Right lobe of liver (tissue), 6 donors: ENCODE results near the gene ITGB3BP. TPM values are rescaled to one million over a fixed set of nuclear protein-coding genes. Genes with fewer than 3 reads are reported as not detected.

Experiments
- ATAC-seq, 4 donors: fragments of 200-7000 bp; cut with Tn5 transposase; one replicate each; pipeline ENCODE4 v1.9.1; 2020; ENCODE audit warnings: mild to moderate bottlenecking in 4 of 4, moderate library complexity in 4 of 4
- DNase-seq, 3 donors: peaks; one replicate each; pipeline ENCODE4 v3.0.0-alpha.2; 2020
- H3K27ac ChIP-seq, 3 donors: fragments of 200-600 bp; one replicate each; pipeline ENCODE4 v1.8.0; 2022
- H3K27me3 ChIP-seq, 2 donors: fragments of 200-600 bp; one replicate each; pipeline ENCODE4 v1.8.0; 2022
- H3K36me3 ChIP-seq, 4 donors: fragments of 200-600 bp; sonication (generic) in 1 of 4; one replicate each; pipeline versions ENCODE4 v1.5.1 to v1.8.0; 2017 to 2022; ENCODE audit warnings: control low read depth in 1 of 4
- H3K4me1 ChIP-seq, 4 donors: fragments of 200-600 bp; sonication (generic) in 1 of 4; one replicate each; pipeline versions ENCODE4 v1.5.1 to v1.8.0; 2017 to 2022; ENCODE audit warnings: control low read depth in 1 of 4
- H3K4me3 ChIP-seq, 3 donors: fragments of 200-600 bp; one replicate each; pipeline ENCODE4 v1.8.0; 2022
- H3K9me3 ChIP-seq, 4 donors: fragments of 200-600 bp; sonication (generic) in 1 of 4; one replicate each; pipeline versions ENCODE4 v1.5.1 to v1.8.0; 2017 to 2022; ENCODE audit warnings: control low read depth in 1 of 4
- POLR2A ChIP-seq: fragments of 450-650 bp; IDR thresholded peaks from one replicate; pipeline ENCODE4 v1.6.1; 2017; ENCODE audit warnings: antibody characterized with exemption, mild to moderate bottlenecking
- WGBS: methylation state at CpG from one replicate; pipeline ENCODE4 v1.1.6; 2018; ENCODE audit warnings: low coverage, low lambda C conversion rate; ENCODE audit not compliant: insufficient coverage; ENCODE audit errors: missing lambda C conversion rate; 5-methylcytosine and 5-hydroxymethylcytosine counted together
- intact Hi-C, 2 donors: fragments of 100-400 bp; cut with DNase I; formaldehyde crosslinking; loops; one replicate each; pipeline versions ENCODE4 v1.11.2 to v1.14.1; 2022
- total RNA-seq, 6 experiments: library from RNA; depleted of rRNA in 2 of 6; stranded (reverse); fragments of >200 nt in 2 of 6; fragmentation: NEBNext Ultra II Directional in 3 of 6; extraction: Animal tissue kit (Norgen Biotek cat#: 25700) in 3 of 6; gene quantifications; one replicate each; pipeline versions ENCODE4 v1.1.0 to v1.2.4, GENCODE V29; 2016 to 2023
- TF ChIP-seq, protein P1 (sequence below), 4 donors: fragments of 200-600 bp in 3 of 4; fragments of 450-650 bp in 1 of 4; IDR thresholded peaks; one replicate each; pipeline versions ENCODE4 v1.5.1 to v1.8.0; 2016 to 2022; ENCODE audit warnings: antibody characterized with exemption in 4 of 4, mild to moderate bottlenecking in 2 of 4
- donor health status: DM: no; HTN: yes; CAD: no.
- donor health status: DM: no; HTN: no; CAD: no.
- donor health status: DM: no; HTN: no; CAD: no.
- donor health status: DM: no; HTN: yes; CAD: no.
- donor health status: DM: no; HTN: yes; CAD: no.

ITGB3BP gene
- total RNA-seq, 6 experiments from 2014 or later = 4.3 to 10.7 (median 7.0) TPM

DNA sequence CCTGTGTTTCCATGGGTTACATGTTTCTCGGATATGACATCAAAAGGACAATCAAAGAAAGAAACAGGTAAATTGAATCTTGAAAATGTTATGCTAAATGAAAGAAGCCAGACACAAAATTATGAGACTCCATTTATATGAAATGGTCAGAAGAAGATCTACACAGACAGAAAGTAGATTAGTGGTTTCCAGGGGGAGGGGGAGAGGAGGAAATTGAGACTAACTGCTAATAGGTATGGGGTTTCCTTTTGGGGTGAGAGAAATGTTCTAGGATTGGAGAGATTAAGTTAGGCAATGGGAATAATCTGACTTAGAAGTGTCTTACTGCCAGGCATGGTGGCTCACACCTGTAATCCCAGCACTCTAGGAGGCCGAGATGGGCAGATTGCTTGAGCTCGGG is 21.8 kb downstream of the ITGB3BP start:
- no peak overlapping the region for H3K27ac ChIP-seq
- TF ChIP-seq, protein P1, sequence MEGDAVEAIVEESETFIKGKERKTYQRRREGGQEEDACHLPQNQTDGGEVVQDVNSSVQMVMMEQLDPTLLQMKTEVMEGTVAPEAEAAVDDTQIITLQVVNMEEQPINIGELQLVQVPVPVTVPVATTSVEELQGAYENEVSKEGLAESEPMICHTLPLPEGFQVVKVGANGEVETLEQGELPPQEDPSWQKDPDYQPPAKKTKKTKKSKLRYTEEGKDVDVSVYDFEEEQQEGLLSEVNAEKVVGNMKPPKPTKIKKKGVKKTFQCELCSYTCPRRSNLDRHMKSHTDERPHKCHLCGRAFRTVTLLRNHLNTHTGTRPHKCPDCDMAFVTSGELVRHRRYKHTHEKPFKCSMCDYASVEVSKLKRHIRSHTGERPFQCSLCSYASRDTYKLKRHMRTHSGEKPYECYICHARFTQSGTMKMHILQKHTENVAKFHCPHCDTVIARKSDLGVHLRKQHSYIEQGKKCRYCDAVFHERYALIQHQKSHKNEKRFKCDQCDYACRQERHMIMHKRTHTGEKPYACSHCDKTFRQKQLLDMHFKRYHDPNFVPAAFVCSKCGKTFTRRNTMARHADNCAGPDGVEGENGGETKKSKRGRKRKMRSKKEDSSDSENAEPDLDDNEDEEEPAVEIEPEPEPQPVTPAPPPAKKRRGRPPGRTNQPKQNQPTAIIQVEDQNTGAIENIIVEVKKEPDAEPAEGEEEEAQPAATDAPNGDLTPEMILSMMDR (IDR thresholded peaks at IDR 0.05) = no peak
- TF ChIP-seq POLR2A = no peak
- no peaks in the 10 kb centered on the region for H3K4me1 ChIP-seq
- DNase-seq = no peak
- H3K4me3 ChIP-seq = no peak overlapping the region
- intact Hi-C loops = no loop called here
- 100% methylated on average over 3 of the region's 3 CpGs for WGBS
- no peaks in the 10 kb centered on the region for H3K9me3 ChIP-seq
- H3K27me3 ChIP-seq = no peaks in the 10 kb centered on the region
- no peak for ATAC-seq
- H3K36me3 ChIP-seq = no peaks in the 10 kb centered on the region

DNA sequence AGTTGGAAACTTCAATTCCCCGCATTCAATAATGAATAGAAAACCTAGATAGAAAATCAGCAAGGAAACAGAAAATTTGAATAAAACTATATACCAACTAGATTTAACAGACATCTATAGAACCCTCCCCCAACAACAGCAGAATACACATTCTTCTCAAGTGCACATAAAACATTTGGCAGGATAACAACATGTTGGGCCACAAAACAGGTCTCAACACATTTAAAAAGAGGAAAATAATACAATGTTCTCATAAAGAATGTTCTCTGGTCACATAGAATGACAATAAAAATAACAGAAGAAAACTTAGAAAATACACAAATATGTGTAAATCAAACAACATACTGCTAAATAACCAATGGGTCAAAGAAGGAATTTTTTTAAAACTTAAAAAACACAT is 24.9 kb downstream of the ITGB3BP start:
- H3K9me3 ChIP-seq = no peaks in the 10 kb centered on the region
- no peak for TF ChIP-seq POLR2A
- TF ChIP-seq, protein P1 (IDR thresholded peaks at IDR 0.05) = no peak
- no peaks in the 10 kb centered on the region for H3K4me1 ChIP-seq
- no peak overlapping the region for H3K4me3 ChIP-seq
- intact Hi-C loops = no loop called here
- DNase-seq (no peak), ATAC-seq (no peak)
- WGBS = 100% methylated on average over 1 of the region's 1 CpG
- H3K36me3 ChIP-seq = no peaks in the 10 kb centered on the region
- no peaks in the 10 kb centered on the region for H3K27me3 ChIP-seq
- no peak overlapping the region for H3K27ac ChIP-seq

DNA sequence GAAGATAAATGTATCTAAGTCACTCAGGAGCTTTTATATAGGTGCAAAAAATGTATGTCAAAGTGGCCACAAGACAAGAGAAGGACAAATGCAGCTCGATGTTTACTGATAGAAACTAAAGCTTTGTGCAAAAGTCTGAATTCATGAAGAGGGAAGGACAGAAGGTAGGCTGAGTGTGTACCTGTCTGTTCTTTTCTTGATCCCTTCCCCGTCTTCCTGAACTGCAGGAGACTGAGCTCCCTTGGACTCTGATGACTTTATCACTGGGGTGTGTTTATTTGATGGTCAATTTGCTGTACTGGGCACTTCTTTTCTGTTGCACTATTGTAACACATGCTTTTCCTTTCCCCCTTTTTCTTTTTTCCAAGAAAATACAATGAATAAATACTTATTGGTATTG is 25.4 kb downstream of the ITGB3BP start:
- DNase-seq (no peak), ATAC-seq (no peak)
- H3K27me3 ChIP-seq = no peaks in the 10 kb centered on the region
- no peaks in the 10 kb centered on the region for H3K9me3 ChIP-seq
- no peaks in the 10 kb centered on the region for H3K4me1 ChIP-seq
- H3K4me3 ChIP-seq = no peak overlapping the region
- intact Hi-C loops = no loop called here
- TF ChIP-seq, protein P1 (IDR thresholded peaks at IDR 0.05) = no peak
- no peak overlapping the region for H3K27ac ChIP-seq
- 94% methylated on average over 2 of the region's 2 CpGs for WGBS
- H3K36me3 ChIP-seq = no peaks in the 10 kb centered on the region

DNA sequence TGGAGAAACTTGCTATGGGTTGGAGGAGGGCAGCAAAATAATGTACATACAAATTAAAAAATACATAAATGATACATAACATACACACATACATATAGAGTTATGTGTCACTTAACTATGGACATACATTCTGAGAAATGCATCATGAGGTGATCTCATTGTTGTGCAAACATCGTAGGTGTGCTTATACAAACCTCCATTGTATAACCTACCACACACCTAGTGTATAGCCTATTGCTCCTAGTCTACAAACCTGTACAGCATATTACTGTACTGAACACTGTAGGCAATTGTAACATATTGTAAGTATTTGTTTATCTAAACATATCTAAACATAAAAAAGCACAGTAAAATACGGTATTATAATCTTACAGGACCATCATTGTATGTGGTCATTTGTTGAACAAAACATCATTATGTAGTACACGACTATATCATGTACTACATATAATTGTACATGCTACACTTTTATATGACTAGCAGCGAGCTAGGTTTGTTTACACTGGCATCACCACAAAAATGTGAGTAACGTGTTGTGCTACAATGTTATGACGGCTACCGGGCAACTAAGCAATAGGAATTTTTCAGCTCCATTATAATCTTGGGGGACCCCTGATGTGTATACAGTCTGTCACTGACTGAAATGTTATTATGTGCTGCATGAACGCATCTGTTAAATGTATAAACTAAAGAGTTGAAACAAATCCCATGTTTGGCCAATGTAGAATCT is 35.5 kb downstream of the ITGB3BP start:
- Histone ChIP-seq H3K27me3 (no peaks in the 10 kb centered on the region), H3K4me1 (no peaks in the 10 kb centered on the region), H3K36me3 (no peaks in the 10 kb centered on the region), H3K4me3 (no peak overlapping the region), H3K27ac (no peak overlapping the region), H3K9me3 (no peaks in the 10 kb centered on the region)
- intact Hi-C loops = no loop called here
- DNase-seq = no peak
- no peak for ATAC-seq
- WGBS = 88% methylated on average over 8 of the region's 8 CpGs
- TF ChIP-seq, protein P1 (IDR thresholded peaks at IDR 0.05) = no peak
- no peak for TF ChIP-seq POLR2A

DNA sequence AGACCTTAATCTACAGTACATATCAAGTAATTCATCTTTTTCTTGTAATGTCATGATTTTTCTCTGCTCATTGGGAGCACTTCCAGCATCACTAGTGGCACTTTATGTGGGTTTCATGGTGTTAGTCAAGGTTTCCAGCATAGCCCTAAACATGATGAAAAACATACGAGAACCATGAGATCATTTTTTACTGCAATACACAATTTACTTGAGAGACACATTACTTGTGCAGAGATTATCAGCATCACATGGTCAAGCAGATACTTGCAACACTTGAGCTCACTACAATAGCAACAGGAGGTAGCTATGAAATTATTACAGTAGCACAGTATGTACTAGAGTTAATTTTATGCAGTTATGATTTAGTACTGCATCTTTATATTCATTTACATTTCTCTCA is 36.4 kb downstream of the ITGB3BP start:
- WGBS = 87% methylated on average over 1 of the region's 1 CpG
- DNase-seq (no peak), ATAC-seq (no peak)
- Histone ChIP-seq H3K36me3 (no peaks in the 10 kb centered on the region), H3K4me3 (no peak overlapping the region), H3K27me3 (no peaks in the 10 kb centered on the region), H3K4me1 (no peaks in the 10 kb centered on the region), H3K9me3 (no peaks in the 10 kb centered on the region), H3K27ac (no peak overlapping the region)
- no peak for TF ChIP-seq POLR2A
- intact Hi-C loops = no loop called here
